IPS-20b (cell line): Measurements from ENCODE around the gene MAP4K4.

Experiments used
- H3K27ac ChIP-seq: one replicate; pipeline ENCODE4 v1.5.1; 2013; ENCODE audit warnings: low read length
- H3K27me3 ChIP-seq: 2 replicates; pipeline ENCODE4 v1.6.1; 2013; ENCODE audit warnings: mild to moderate bottlenecking, low read length, inconsistent platforms; ENCODE audit not compliant: insufficient read depth
- H3K36me3 ChIP-seq: 2 replicates; pipeline ENCODE4 v1.6.1; 2013; ENCODE audit warnings: low read depth, mild to moderate bottlenecking, inconsistent platforms, low read length, moderate library complexity; ENCODE audit not compliant: insufficient read depth
- H3K4me1 ChIP-seq: 2 replicates; pipeline ENCODE4 v1.6.1; 2013; ENCODE audit warnings: mild to moderate bottlenecking, control low read depth, inconsistent platforms, low read length, moderate library complexity; ENCODE audit not compliant: insufficient read depth
- H3K4me3 ChIP-seq: 2 replicates; pipeline ENCODE4 v1.5.1; 2013; ENCODE audit warnings: mild to moderate bottlenecking, low read length, inconsistent platforms
- H3K9ac ChIP-seq: 2 replicates; pipeline ENCODE4 v1.6.1; 2013; ENCODE audit warnings: low read depth, mild to moderate bottlenecking, inconsistent platforms, low read length, moderate library complexity
- H3K9me3 ChIP-seq: 2 replicates; pipeline ENCODE4 v1.6.1; 2013; ENCODE audit warnings: mild to moderate bottlenecking, low read depth, low read length, inconsistent platforms; ENCODE audit not compliant: insufficient read depth

Gene MAP4K4

DNA sequence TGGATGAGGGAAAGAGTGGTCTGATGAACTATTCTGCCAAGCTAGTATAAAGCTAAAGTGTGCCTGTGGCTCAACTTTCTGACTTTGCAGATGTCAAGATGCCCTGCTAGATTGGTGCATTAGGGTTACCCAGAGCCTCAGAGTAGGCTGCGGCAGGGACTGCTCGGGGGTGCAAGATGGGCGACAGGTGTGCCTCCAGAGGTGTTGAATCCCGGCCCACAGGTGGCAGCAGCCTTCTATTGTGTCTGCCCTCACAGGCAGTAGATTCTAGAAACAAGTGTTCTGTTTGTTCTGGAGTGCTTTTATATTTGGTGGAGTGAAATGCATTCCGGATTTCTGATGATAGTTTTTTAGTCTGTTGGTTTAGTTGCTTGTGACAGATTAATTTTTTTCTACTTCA lies 162.7 kb downstream of the MAP4K4 start:
- H3K4me3 ChIP-seq, result no peak overlapping the region
- no peak overlapping the region for H3K9ac ChIP-seq
- H3K4me1 ChIP-seq, result peaks cover 10% of the 10 kb centered on the region
- H3K27me3 ChIP-seq, result no peaks in the 10 kb centered on the region
- H3K36me3 ChIP-seq, result peaks cover 90% of the 10 kb centered on the region
- H3K9me3 ChIP-seq, result no peaks in the 10 kb centered on the region
- no peak overlapping the region for H3K27ac ChIP-seq

DNA sequence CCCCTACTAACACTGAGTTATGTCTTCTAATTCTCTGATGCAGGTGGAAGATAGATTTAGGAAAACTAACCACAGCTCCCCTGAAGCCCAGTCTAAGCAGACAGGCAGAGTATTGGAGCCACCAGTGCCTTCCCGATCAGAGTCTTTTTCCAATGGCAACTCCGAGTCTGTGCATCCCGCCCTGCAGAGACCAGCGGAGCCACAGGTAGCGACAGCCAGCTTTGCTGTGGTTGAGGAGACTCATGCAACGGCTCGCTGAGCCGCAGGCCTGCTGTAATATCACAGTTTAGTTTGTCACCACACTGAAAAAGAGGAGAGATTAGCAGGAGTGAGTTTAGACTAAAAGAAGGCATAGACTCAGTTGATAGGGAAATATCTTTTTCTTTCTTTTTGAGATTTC lies 163.3 kb downstream of the MAP4K4 start:
- Histone ChIP-seq H3K27ac (no peak overlapping the region), H3K4me3 (no peak overlapping the region), H3K4me1 (peaks cover 10% of the 10 kb centered on the region), H3K9ac (no peak overlapping the region), H3K9me3 (no peaks in the 10 kb centered on the region), H3K36me3 (peaks cover 92% of the 10 kb centered on the region), H3K27me3 (no peaks in the 10 kb centered on the region)

DNA sequence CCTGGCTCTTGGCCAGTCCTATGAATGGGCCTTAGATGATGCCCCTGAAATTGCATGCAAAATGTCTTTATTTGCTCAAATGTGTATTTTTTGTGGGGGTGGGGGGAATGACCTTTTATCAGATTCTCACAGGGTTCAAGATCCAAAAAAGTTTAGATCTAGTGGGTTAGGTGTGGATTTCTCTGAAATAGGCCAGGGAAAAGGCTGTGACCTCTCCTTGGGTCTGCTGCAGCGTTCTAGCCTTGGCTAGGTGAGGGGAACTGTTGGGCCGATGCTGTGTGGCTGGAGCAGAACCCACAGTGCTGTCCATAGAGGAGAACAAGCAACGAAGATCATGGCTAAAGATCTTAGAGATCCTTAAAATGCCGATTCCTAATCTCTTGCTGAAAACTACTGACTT lies 163.9 kb downstream of the MAP4K4 start:
- no peak overlapping the region for H3K9ac ChIP-seq
- no peak overlapping the region for H3K27ac ChIP-seq
- peaks cover 10% of the 10 kb centered on the region for H3K4me1 ChIP-seq
- H3K9me3 ChIP-seq, result no peaks in the 10 kb centered on the region
- no peaks in the 10 kb centered on the region for H3K27me3 ChIP-seq
- H3K36me3 ChIP-seq, result peaks cover 92% of the 10 kb centered on the region
- no peak overlapping the region for H3K4me3 ChIP-seq

DNA sequence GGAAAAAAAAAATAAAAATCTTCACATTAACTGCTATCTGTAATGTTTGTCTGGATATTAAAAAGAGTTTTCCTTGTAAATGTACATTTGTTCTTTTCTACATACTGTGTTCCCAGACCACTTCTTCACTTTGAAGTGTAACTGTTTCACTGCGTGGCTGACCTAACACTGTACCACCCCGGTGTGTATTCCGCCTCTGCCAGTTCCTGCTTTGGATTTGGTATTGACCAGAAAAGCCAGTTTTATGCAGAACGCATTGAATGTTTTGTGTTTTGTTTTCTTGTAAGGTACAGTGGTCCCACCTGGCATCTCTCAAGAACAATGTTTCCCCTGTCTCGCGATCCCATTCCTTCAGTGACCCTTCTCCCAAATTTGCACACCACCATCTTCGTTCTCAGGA lies 166.0 kb downstream of the MAP4K4 start:
- Histone ChIP-seq H3K4me3 (no peak overlapping the region), H3K4me1 (peaks cover 3% of the 10 kb centered on the region; the same call in 1 of the 2 replicates), H3K36me3 (peaks cover 92% of the 10 kb centered on the region), H3K27ac (no peak overlapping the region), H3K9ac (no peak overlapping the region), H3K27me3 (no peaks in the 10 kb centered on the region), H3K9me3 (no peaks in the 10 kb centered on the region)

DNA sequence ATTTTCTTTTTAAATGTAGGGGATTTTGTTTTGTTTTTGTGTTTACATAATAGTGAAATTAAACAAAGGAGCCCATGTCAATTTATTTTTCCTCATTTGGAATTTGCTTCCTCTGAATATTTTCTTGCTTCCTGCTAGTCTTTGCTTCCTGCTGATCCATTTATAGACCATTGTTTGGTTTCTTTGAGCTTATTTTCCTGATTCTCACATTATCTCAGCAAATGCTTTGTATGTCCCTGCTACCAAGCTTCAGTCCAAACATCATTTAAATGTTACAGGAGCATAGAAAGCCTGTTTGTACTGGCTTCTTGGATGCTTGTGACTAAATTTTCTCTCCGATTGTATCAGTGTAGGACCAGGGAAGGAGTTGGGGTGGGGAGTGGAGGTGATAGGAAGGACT lies 166.9 kb downstream of the MAP4K4 start:
- Histone ChIP-seq H3K36me3 (peaks cover 90% of the 10 kb centered on the region), H3K9ac (no peak overlapping the region), H3K9me3 (no peaks in the 10 kb centered on the region), H3K27me3 (no peaks in the 10 kb centered on the region), H3K27ac (no peak overlapping the region), H3K4me3 (no peak overlapping the region), H3K4me1 (peaks cover 3% of the 10 kb centered on the region; the same call in 1 of the 2 replicates)

DNA sequence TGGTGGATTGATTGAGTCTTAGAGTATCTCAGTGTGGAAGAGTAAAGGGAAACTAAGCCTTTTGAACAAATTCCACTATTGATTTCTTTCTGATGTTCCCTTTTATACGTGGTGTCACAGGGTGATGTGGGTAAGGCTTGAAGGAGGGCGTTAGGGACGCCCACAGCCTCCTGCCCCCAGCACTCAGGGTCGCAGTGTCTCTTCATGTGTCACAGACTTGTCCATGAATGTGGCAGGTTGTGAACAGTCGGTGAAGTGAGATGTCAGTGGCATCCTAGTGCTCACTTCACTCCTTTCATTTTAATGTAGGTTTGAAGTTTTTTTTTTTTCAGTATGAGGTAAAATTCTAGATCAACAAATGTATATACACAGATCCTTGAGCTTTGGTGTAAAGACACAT lies 171.0 kb downstream of the MAP4K4 start:
- Histone ChIP-seq H3K27me3 (no peaks in the 10 kb centered on the region), H3K4me1 (peaks cover 3% of the 10 kb centered on the region; the same call in 1 of the 2 replicates), H3K36me3 (peaks cover 93% of the 10 kb centered on the region), H3K4me3 (no peak overlapping the region), H3K27ac (no peak overlapping the region), H3K9me3 (no peaks in the 10 kb centered on the region), H3K9ac (no peak overlapping the region)

DNA sequence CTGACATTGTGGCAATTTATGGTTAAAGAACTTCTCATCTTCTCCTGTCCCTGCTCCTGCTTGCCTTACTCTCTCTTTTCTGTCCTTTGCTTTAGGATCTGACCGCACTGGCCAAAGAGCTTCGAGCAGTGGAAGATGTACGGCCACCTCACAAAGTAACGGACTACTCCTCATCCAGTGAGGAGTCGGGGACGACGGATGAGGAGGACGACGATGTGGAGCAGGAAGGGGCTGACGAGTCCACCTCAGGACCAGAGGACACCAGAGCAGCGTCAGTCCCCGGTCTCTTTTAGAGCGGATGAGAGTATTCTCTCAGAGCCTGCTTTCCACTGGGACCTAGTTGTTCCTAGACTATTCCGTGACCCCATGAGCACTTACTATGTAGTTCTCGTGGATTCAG lies 172.0 kb downstream of the MAP4K4 start:
- H3K4me3 ChIP-seq, result no peak overlapping the region
- H3K9ac ChIP-seq, result no peak overlapping the region
- no peak overlapping the region for H3K27ac ChIP-seq
- H3K4me1 ChIP-seq, result no peaks in the 10 kb centered on the region
- no peaks in the 10 kb centered on the region for H3K27me3 ChIP-seq
- H3K36me3 ChIP-seq, result peaks cover 98% of the 10 kb centered on the region
- no peaks in the 10 kb centered on the region for H3K9me3 ChIP-seq

DNA sequence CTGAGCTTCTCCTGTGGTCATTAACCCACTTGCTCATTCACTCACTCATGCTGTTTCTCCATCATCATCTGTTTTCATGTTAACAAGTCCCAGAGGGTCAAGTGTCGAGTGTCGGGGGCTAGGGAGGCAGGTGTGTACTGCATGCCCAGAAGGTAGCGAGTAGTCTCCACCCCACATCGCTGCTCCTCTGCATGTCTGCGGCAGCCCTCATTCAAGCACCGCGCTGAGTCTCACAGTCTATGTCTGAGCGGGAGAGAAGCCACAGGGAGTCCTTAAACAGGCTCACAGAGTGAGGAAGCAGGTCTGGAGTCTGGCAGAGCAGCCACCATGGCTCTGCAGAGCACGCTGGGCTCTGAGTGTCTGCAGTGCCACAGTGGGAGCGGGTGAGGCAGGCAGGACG lies 172.9 kb downstream of the MAP4K4 start:
- Histone ChIP-seq H3K9ac (no peak overlapping the region), H3K4me1 (no peaks in the 10 kb centered on the region), H3K27ac (no peak overlapping the region), H3K9me3 (no peaks in the 10 kb centered on the region), H3K4me3 (no peak overlapping the region), H3K36me3 (peaks cover 98% of the 10 kb centered on the region), H3K27me3 (no peaks in the 10 kb centered on the region)

DNA sequence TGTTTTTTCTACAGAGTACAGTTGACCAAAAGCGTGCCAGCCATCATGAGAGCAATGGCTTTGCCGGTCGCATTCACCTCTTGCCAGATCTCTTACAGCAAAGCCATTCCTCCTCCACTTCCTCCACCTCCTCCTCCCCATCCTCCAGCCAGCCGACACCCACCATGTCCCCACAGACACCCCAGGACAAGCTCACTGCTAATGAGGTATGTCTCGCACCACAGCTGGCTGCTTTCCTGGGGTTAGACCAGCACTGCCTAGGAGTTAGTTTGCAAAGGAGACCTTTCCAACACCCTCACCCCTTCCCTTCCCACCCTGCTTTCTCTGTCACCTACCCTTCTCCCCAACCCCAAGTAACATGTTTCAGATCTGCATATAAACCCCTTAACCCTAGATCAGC lies 174.0 kb downstream of the MAP4K4 start:
- Histone ChIP-seq H3K4me1 (no peaks in the 10 kb centered on the region), H3K9me3 (no peaks in the 10 kb centered on the region), H3K27ac (no peak overlapping the region), H3K4me3 (no peak overlapping the region), H3K27me3 (no peaks in the 10 kb centered on the region), H3K36me3 (peaks cover 98% of the 10 kb centered on the region), H3K9ac (no peak overlapping the region)

DNA sequence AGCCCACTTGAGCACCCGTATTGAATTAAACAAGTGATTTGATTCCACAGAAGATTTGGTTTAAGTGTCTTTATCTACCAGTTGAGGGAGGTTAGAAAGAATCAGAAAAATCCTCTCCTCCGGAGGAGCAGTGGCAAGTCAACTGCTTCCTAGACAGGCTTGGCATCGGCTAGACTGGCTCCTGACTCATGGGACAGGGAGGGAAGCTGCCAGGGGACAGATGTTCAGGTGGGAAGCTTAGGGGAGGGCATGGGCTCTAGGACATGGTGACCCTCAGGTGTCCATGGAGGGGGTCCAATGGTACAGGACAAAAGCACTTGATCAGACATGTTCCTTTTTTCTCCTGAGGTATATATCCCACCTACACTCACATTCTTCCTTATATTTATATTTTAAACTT lies 175.0 kb downstream of the MAP4K4 start:
- no peaks in the 10 kb centered on the region for H3K27me3 ChIP-seq
- H3K27ac ChIP-seq, result no peak overlapping the region
- H3K9ac ChIP-seq, result no peak overlapping the region
- H3K4me1 ChIP-seq, result no peaks in the 10 kb centered on the region
- peaks cover 97% of the 10 kb centered on the region for H3K36me3 ChIP-seq
- H3K4me3 ChIP-seq, result no peak overlapping the region
- no peaks in the 10 kb centered on the region for H3K9me3 ChIP-seq

DNA sequence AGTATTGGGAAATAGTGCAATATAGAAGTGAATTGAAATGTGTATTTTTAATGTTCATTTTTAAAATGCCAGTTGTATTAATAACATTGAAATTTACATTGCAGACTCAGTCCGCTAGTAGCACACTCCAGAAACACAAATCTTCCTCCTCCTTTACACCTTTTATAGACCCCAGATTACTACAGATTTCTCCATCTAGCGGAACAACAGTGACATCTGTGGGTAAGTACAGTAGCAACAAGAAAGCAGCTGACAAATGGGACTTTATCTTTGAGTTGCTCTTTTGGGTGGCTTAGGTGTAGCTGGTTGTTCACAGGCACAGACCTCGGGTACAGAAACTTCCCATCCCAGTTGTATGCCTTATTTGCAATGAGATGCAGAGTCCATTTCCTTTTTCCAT lies 176.0 kb downstream of the MAP4K4 start:
- Histone ChIP-seq H3K4me3 (no peak overlapping the region), H3K36me3 (peaks cover 94% of the 10 kb centered on the region), H3K27me3 (no peaks in the 10 kb centered on the region), H3K27ac (no peak overlapping the region), H3K9me3 (no peaks in the 10 kb centered on the region), H3K4me1 (no peaks in the 10 kb centered on the region), H3K9ac (no peak overlapping the region)

DNA sequence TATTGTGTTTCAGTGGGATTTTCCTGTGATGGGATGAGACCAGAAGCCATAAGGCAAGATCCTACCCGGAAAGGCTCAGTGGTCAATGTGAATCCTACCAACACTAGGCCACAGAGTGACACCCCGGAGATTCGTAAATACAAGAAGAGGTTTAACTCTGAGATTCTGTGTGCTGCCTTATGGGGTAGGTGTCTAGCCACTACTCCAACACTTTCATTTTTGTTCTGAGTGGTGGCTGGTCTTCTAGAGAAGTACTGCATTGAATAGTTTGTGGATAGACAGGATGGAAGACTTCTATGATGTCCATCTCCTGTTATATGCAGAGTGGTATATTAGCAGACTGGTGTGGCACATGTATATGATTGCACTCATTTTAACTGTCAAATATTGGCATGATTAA lies 176.6 kb downstream of the MAP4K4 start:
- Histone ChIP-seq H3K36me3 (peaks cover 94% of the 10 kb centered on the region), H3K4me3 (no peak overlapping the region)

DNA sequence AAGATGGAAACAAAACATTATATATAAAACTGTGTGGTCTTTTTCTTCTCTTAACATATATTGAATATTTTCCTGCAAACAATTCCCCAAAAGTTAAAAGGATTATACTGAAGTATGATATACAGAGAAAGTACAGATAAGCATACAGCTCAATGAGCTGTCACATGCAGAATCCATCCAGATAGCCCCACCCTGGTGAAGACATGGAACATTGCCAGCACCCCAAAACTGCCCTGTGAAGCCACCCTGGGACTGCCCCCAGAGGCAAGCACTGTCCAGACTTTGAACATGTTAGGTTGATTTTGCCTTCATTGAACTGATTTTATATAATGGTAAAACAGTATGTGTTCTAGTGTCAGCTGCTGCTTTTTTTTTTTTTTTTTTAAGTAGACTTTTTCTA lies 182.0 kb downstream of the MAP4K4 start:
- Histone ChIP-seq H3K9me3 (no peaks in the 10 kb centered on the region), H3K27me3 (no peaks in the 10 kb centered on the region), H3K4me3 (no peak overlapping the region), H3K36me3 (peaks cover 86% of the 10 kb centered on the region), H3K4me1 (no peaks in the 10 kb centered on the region), H3K9ac (no peak overlapping the region), H3K27ac (no peak overlapping the region)

More for the DNA sequence above, 176.6 kb downstream of the MAP4K4 start:
- H3K27ac ChIP-seq, result no peak overlapping the region
- no peaks in the 10 kb centered on the region for H3K9me3 ChIP-seq
- H3K9ac ChIP-seq, result no peak overlapping the region
- no peaks in the 10 kb centered on the region for H3K27me3 ChIP-seq
- H3K4me1 ChIP-seq, result no peaks in the 10 kb centered on the region
